CD14-positive monocyte (primary cell): ENCODE data around the gene KNG1. TPM values are rescaled to one million over a fixed set of nuclear protein-coding genes. Genes with fewer than 3 reads are reported as not detected.

Source experiments
- DNase-seq, 3 donors: peaks; one replicate each; pipeline ENCODE4 v3.0.0-alpha.2; 2011 to 2022
- H2AFZ ChIP-seq: 2 replicates; pipeline ENCODE4 v1.6.0; 2012; ENCODE audit warnings: mild to moderate bottlenecking, low read depth, low read length, inconsistent platforms; ENCODE audit not compliant: insufficient read depth, poor library complexity, severe bottlenecking
- H3K27ac ChIP-seq, 2 donors: 1 replicate in 1 of 2; 2 replicates in 1 of 2; pipeline ENCODE4 v1.5.1; 2012 to 2013; ENCODE audit warnings: low read length in 2 of 2, control low read depth in 1 of 2, inconsistent platforms in 1 of 2, low read depth in 1 of 2, mild to moderate bottlenecking in 1 of 2
- H3K27me3 ChIP-seq, 2 donors: one replicate each; pipeline versions ENCODE4 v1.6.0 to v1.6.1; 2011 to 2013; ENCODE audit warnings: low read length in 2 of 2; ENCODE audit not compliant: control insufficient read depth in 2 of 2, insufficient read depth in 2 of 2
- H3K36me3 ChIP-seq, 2 donors: replicated peaks in 1 of 2; 1 replicate in 1 of 2; 2 replicates in 1 of 2; pipeline versions ENCODE4 v1.5.1 to v1.6.1; 2012 to 2013; ENCODE audit warnings: low read length in 2 of 2, control low read depth in 1 of 2, inconsistent platforms in 1 of 2, mild to moderate bottlenecking in 1 of 2; ENCODE audit not compliant: insufficient read depth in 2 of 2, control insufficient read depth in 1 of 2
- H3K4me1 ChIP-seq, 2 donors: 1 replicate in 1 of 2; 2 replicates in 1 of 2; pipeline versions ENCODE4 v1.5.1 to v1.6.1; 2012 to 2013; ENCODE audit warnings: low read length in 2 of 2, control low read depth in 1 of 2, inconsistent platforms in 1 of 2, mild to moderate bottlenecking in 1 of 2, moderate library complexity in 1 of 2; ENCODE audit not compliant: insufficient read depth in 2 of 2, control insufficient read depth in 1 of 2
- H3K4me2 ChIP-seq: replicated peaks from 2 replicates; pipeline ENCODE3; 2012; ENCODE audit warnings: low read length, moderate library complexity, mild to moderate bottlenecking; ENCODE audit not compliant: poor library complexity, severe bottlenecking; ENCODE audit errors: extremely low read depth
- H3K4me3 ChIP-seq, 3 experiments: fragments of 200-600 bp in 1 of 3; sonication (generic) in 1 of 3; replicated peaks in 1 of 3; 1 replicate in 2 of 3; 2 replicates in 1 of 3; pipeline ENCODE4 v1.5.1; 2011 to 2013; ENCODE audit warnings: low read length in 3 of 3, mild to moderate bottlenecking in 3 of 3, control low read depth in 2 of 3, low read depth in 2 of 3, inconsistent platforms in 1 of 3, moderate library complexity in 1 of 3
- H3K79me2 ChIP-seq: 2 replicates; pipeline ENCODE4 v1.6.0; 2012; ENCODE audit warnings: mild to moderate bottlenecking, control low read depth, inconsistent platforms, low read length, moderate library complexity; ENCODE audit not compliant: insufficient read depth
- H3K9ac ChIP-seq: 2 replicates; pipeline ENCODE4 v1.6.0; 2017; ENCODE audit warnings: low read length, mild to moderate bottlenecking; ENCODE audit not compliant: insufficient read depth, poor library complexity, severe bottlenecking
- H3K9me3 ChIP-seq, 2 donors: replicated peaks in 1 of 2; 1 replicate in 1 of 2; 2 replicates in 1 of 2; pipeline versions ENCODE4 v1.5.1 to v1.6.1; 2012 to 2013; ENCODE audit warnings: low read length in 2 of 2, control low read depth in 1 of 2; ENCODE audit not compliant: control insufficient read depth in 1 of 2, insufficient read depth in 1 of 2
- H4K20me1 ChIP-seq: 2 replicates; pipeline ENCODE4 v1.6.0; 2012; ENCODE audit warnings: mild to moderate bottlenecking, low read length, control low read depth, moderate library complexity; ENCODE audit not compliant: insufficient read depth
- H3K27ac Mint-ChIP-seq, 7 donors: one replicate each; pipeline ENCODE4 v1.8.0; 2020; ENCODE audit warnings: mild to moderate bottlenecking in 7 of 7, mixed read lengths in 7 of 7, moderate library complexity in 6 of 7, inconsistent platforms in 2 of 7
- H3K27me3 Mint-ChIP-seq, 3 donors: one replicate each; pipeline ENCODE4 v1.8.0; 2021 to 2022; ENCODE audit warnings: low read depth in 3 of 3, mild to moderate bottlenecking in 3 of 3, mixed read lengths in 3 of 3, moderate library complexity in 3 of 3, inconsistent platforms in 1 of 3
- H3K36me3 Mint-ChIP-seq, 2 donors: one replicate each; pipeline ENCODE4 v1.8.0; 2020; ENCODE audit warnings: mixed read lengths in 2 of 2, inconsistent platforms in 1 of 2, mild to moderate bottlenecking in 1 of 2
- H3K4me1 Mint-ChIP-seq: one replicate; pipeline ENCODE4 v1.8.0; 2020; ENCODE audit warnings: mild to moderate bottlenecking, mixed read lengths
- H3K4me3 Mint-ChIP-seq, 2 donors: one replicate each; pipeline ENCODE4 v1.8.0; 2020; ENCODE audit warnings: mild to moderate bottlenecking in 2 of 2, mixed read lengths in 2 of 2, moderate library complexity in 1 of 2
- H3K9me3 Mint-ChIP-seq, 7 donors: one replicate each; pipeline ENCODE4 v1.8.0; 2020 to 2022; ENCODE audit warnings: mixed read lengths in 7 of 7, mild to moderate bottlenecking in 6 of 7, moderate library complexity in 6 of 7, inconsistent platforms in 2 of 7
- WGBS: methylation state at CpG from one replicate; pipeline ENCODE4 v1.1.5; 2013; ENCODE audit warnings: missing lambda C conversion rate; ENCODE audit not compliant: insufficient coverage; 5-methylcytosine and 5-hydroxymethylcytosine counted together
- intact Hi-C, 2 donors: fragments of 100-400 bp; cut with micrococcal nuclease; formaldehyde crosslinking; loops; one replicate each; pipeline versions ENCODE4 v1.15.0 to v1.15.1; 2023
- polyA plus RNA-seq, 3 donors: library from polyadenylated mRNA; depleted of rRNA in 1 of 3; unstranded in 2 of 3; stranded (reverse) in 1 of 3; fragments of 300-500 nt in 2 of 3; fragments of >200 nt in 1 of 3; fragmentation: Illumina TruSeq in 2 of 3; gene quantifications; 1 replicate in 2 of 3; 2 replicates in 1 of 3; pipeline ENCODE4 v1.2.3, GENCODE V29; 2012 to 2021
- TF ChIP-seq, protein P1 (sequence below): fragments of 200-600 bp; IDR thresholded peaks from one replicate; pipeline ENCODE4 v1.8.0; 2022; ENCODE audit warnings: antibody characterized with exemption, mild to moderate bottlenecking

KNG1 gene
- polyA plus RNA-seq, 3 donors, result not detected

DNA sequence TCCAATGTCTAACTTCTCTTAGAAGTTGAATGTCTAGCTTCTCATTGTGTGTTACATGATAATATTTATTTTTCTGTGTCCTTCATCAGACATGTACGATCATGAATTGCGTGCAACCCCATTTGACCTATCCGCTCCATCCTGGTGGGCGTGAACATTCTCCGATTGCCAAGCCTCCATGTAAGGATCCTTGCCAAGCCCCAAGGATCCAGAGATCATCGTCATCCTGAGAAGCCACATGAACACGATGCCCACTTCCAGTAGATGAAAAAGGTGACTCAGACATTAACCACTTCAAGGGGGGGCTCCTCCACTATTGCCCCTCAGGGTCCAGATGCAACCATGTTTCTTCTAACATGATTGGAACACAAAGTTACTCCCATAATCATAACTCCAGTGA, 25.5 kb upstream of the KNG1 start:
- H3K4me3 Mint-ChIP-seq, result no peak overlapping the region
- TF ChIP-seq, protein P1, sequence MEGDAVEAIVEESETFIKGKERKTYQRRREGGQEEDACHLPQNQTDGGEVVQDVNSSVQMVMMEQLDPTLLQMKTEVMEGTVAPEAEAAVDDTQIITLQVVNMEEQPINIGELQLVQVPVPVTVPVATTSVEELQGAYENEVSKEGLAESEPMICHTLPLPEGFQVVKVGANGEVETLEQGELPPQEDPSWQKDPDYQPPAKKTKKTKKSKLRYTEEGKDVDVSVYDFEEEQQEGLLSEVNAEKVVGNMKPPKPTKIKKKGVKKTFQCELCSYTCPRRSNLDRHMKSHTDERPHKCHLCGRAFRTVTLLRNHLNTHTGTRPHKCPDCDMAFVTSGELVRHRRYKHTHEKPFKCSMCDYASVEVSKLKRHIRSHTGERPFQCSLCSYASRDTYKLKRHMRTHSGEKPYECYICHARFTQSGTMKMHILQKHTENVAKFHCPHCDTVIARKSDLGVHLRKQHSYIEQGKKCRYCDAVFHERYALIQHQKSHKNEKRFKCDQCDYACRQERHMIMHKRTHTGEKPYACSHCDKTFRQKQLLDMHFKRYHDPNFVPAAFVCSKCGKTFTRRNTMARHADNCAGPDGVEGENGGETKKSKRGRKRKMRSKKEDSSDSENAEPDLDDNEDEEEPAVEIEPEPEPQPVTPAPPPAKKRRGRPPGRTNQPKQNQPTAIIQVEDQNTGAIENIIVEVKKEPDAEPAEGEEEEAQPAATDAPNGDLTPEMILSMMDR, result no peak
- Histone ChIP-seq H3K79me2 (no peaks in the 10 kb centered on the region), H3K36me3 (no peaks in the 10 kb centered on the region), H3K9ac (no peak overlapping the region), H3K4me2 (no peak overlapping the region), H3K4me3 (no peak overlapping the region), H3K27me3 (peaks cover 0 to 2% of the 10 kb centered on the region in 2 donors), H3K9me3 (no peaks in the 10 kb centered on the region), H4K20me1 (no peaks in the 10 kb centered on the region), H3K4me1 (no peaks in the 10 kb centered on the region), H3K27ac (no peak overlapping the region), H2AFZ (no peak overlapping the region)
- intact Hi-C loops, result no loop called here
- no peaks in the 10 kb centered on the region for H3K4me1 Mint-ChIP-seq
- DNase-seq, result no peak
- H3K36me3 Mint-ChIP-seq, result no peaks in the 10 kb centered on the region
- H3K9me3 Mint-ChIP-seq, result peaks cover 0 to 11% (median 0%) of the 10 kb centered on the region in 7 donors
- WGBS, result 100% methylated on average over 7 of the region's 7 CpGs
- no peak overlapping the region for H3K27ac Mint-ChIP-seq
- H3K27me3 Mint-ChIP-seq, result peaks cover 0 to 12% (median 4%) of the 10 kb centered on the region in 3 donors

GRCh38 chr3:186693843-186694242, 23.3 kb upstream of the KNG1 start:
- Histone ChIP-seq H3K4me1 (no peaks in the 10 kb centered on the region), H3K27ac (no peak overlapping the region), H3K36me3 (no peaks in the 10 kb centered on the region), H3K79me2 (no peaks in the 10 kb centered on the region), H3K4me3 (no peak overlapping the region), H3K9me3 (no peaks in the 10 kb centered on the region), H3K9ac (no peak overlapping the region), H4K20me1 (no peaks in the 10 kb centered on the region), H2AFZ (no peak overlapping the region), H3K27me3 (peaks cover 0 to 2% of the 10 kb centered on the region in 2 donors), H3K4me2 (no peak overlapping the region)
- Mint-ChIP-seq H3K4me1 (no peaks in the 10 kb centered on the region), H3K36me3 (no peaks in the 10 kb centered on the region), H3K4me3 (no peak overlapping the region), H3K9me3 (no peaks in the 10 kb centered on the region), H3K27ac (no peak overlapping the region), H3K27me3 (peaks cover 0 to 11% (median 4%) of the 10 kb centered on the region in 3 donors)
- intact Hi-C loops, result no loop called here
- TF ChIP-seq, protein P1, result no peak
- DNase-seq, result no peak
- WGBS, result no CpG with 5 or more reads among the region's 3 CpGs
